ENCODE data around the gene CD59.
"Not testable (repeated sequence)": the region's sequence is repeated elsewhere in the genome, so short reads cannot be mapped to it uniquely, and the experiment has no call there.

The CD59 gene

DNA sequence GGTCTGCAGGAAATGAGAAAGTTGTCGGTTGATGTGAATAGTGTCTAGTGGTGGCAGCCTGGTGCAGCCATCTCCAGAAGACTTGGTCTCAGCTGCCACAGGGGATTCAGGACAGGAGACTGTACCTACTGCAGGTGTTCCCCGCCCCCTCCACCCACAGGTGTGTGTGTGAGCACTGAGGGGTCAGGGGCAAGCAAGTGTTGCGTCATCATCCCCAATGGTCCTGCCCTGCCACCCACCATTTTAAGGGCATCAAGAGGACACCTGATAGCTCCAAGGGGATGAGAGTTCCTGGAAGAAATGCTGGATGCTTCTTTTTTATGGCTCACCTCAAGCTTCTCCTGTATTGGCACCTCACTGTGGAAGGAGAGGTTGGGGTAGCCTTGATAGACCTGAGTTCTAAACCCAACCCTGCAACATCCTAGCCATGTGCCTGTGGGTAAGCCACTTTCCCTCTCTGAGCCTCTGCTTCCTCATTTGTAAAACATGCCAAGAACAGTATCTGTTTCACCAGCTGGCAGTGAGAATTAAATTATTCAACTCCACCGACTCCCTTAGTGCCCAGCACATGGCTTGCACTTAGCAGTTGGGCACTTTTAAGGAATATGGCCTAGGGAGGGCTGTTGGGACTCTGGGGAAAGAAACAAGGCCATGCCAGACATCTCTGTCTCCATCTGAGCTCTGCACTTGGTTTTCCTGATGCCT is 41.7 kb downstream of the CD59 start:
- no peak for DNase-seq (ENCODE audit: low read depth in 2 of 2)

DNA sequence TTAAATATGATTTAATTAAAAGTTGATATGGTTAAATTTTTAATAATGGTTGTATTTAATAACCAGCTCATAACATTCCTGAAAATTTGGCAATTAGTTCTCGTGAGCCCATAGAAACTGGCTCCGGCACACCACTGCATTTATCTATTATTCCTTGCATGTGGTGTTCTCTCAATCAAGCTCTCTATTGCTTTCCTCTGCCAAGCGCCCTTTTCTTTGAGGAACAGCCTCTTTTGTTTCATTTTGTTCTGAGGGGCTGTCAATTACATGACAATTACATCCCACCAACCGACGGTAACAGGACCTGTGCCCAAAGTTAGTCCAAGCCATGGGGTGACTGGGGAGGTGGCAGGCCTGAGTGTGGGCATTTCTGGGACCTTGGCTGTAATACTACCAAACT is 43.7 kb downstream of the CD59 start:
- DNase-seq (ENCODE audit: low read depth in 2 of 2): no peak

DNA sequence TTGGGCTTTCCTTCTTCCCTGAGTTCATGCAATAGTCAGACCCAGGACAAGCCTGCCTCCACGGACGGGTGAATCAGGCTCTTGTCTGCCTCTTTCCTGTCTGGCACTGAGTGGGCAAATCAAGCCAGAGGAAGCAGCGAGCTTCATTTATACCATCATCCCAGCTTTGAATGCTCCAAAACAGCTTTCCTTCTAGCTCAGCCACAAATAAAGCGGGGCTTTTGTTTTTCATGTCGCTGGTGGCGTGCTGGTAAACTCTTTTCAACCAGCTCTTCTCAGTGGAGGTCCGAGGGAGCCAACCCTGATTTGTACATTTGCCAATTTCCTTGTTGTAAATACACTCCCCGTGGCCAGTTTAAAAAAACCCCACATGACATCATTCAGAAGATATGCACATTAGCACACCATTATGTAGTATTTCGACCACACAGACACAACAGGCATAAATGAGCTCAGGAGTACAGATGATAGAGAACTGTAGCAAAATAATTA is 44.2 kb downstream of the CD59 start:
- DNase-seq (ENCODE audit: low read depth in 2 of 2): no peak

DNA sequence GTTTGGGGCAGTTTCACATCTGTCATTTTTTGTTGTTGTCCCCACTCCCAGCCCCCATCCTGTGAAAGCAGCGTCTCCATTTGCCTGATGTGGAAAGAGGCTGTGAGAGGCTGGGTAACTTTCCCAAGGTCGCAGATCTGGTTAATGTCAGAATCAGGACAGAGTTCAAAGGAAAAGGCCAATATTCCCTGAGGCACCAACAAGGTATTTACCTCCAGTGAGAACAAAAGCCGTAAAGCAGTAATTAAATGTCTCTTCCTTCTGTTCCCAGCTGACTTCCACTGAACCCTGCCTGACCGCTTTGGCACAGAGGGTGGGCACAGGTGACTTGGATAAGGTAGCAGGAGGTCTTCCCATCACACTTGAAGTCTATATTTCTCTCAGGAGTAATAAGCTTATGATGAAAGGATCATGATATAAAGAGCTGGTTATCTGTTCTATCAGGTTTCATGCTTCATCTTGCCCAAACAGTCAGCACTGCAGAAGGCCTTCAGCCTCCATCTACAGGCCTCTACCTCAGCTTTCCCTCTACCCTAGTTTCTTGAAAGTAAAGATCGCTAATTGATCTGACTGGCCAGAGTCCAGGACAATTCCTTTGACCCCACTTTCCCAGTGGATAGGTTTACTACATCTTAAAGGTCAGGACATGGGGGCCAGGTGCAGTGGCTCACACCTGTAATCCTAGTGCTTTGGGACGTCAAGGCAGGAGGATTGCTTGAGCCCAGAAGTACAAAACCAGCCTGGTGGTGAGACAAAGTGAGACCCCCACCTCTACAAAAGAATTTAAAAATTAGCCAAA is 45.0 kb downstream of the CD59 start:
- DNase-seq (ENCODE audit: low read depth in 2 of 2): no peak

DNA sequence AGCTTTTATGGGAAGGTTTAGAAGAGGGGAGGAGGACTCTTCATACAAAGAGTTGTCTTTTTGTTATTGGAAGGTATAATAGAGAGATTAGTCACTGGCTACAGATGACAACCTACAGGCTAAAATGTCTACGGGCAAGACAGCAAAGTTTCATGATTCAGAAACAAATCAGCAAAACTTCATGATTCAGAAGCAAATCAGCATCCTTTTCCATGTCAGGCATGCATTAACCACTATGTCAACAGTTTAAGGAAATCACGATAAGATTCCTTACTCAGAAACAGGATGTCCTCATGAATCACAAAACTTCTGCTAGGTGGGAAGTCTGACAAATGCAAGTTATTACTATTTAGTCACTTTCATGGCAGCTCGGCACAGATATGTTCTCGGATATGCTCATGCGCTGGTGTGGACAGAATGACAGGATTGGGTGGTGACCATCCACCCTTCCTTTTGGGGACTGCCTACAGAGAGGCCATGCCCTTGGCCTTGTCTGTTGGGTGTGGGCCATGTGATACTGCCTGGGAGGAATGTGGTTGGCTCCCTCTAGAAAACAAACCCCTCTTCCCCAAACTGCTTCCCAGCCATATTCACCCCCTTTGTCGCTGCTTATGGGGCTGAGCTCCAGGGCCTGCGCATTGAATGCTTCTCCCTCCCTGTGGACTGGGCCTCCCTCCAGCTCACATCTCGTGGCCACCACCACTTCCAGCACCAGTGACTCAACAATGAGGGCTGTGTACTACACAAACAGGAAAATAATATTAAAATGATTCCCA is 45.7 kb downstream of the CD59 start:
- no peak for DNase-seq (ENCODE audit: low read depth in 2 of 2)

DNA sequence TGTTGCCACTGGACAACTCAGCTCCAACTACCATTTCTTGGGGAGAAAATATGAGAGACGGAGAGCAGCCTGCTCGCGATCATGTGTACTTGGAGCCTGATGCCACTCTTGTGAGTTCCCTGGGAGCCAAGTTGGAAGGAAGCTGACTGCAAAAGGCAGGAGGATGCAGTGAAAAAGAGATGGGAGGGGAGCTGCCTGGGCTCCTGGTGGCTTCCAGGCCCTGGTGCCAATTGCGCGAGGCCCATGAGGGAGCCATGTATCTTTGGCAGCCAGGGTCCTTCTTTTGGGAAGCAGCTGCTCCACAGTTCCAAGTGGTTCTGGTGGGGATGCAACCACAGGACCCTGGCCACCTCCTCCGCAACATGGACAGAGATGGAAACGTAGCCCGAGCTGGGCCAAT is 46.7 kb downstream of the CD59 start:
- no peak for DNase-seq (ENCODE audit: low read depth in 2 of 2)

DNA sequence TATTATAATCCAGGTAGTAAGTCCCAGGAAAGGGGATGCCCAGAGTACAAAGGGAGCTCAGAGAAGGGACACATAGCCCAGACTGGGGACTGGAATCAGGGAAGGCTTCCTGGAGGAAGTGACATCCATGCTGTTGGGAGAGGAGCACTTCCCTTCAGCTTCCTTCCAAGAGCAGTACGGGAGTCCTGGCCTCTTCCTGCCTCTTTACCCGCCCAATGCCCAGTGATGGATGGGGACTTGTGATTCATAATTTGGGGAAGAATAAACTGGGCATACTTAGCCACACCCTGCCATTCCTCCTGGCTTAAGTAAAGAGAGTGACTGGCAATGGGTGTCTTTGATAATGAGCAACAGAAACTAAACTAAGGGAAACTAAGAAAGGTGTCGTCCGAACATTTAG is 47.1 kb downstream of the CD59 start:
- no peak for DNase-seq (ENCODE audit: low read depth in 2 of 2)

DNA sequence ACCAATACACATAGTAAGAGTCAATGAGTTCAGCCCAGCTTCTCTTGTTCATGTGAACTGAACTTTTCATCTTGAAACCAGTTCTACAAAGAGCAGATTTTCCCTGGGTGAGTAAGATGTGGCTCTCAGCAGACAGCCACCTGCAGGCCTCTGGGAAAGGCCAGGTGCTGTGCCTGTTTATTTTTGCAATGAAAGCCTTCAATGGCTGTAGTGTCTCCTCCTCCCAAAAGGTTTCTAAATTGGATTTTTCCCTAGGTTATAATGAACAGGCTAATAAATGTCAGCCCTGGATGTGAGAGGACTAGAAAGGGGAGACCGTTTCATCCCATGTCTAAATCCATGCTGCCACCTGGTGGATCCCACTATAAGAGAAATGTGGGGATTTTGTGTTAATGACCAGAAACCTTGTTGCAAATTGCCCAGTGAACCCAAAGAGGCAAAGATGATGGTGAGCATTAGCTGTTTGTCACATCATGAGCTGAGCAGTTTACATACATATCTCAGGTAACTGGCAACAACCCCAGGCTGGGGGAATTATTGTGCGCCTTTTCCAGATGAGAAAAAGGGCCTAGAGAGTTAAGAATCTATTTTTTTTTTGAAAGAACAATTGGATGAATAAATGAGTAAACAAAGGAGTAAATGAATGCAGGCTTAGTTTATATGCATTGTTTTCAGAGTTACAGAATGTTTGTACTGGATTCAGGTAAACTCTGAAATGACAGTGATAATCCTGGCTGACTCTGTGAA is 48.3 kb downstream of the CD59 start:
- DNase-seq (ENCODE audit: low read depth in 2 of 2): no peak

DNA sequence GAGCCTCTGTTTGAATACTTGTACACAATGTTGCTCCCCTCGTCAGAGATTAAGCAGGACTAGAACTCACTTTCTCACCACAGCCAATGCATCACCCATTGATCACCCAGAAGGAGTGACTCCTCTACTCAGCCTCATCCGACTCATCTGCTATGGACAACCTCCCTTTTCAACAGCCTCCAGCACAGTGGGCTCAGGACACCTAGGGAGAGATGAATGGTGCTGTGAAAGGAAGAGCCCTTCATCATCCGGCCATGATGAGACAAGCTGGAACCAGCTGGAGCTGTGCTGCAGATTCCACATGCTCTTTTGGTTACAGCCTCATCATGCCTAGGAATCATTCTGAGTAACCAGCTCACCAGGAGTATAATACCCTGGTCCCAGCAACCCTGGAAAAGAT is 51.1 kb downstream of the CD59 start:
- no peak for DNase-seq (ENCODE audit: low read depth in 2 of 2)

DNA sequence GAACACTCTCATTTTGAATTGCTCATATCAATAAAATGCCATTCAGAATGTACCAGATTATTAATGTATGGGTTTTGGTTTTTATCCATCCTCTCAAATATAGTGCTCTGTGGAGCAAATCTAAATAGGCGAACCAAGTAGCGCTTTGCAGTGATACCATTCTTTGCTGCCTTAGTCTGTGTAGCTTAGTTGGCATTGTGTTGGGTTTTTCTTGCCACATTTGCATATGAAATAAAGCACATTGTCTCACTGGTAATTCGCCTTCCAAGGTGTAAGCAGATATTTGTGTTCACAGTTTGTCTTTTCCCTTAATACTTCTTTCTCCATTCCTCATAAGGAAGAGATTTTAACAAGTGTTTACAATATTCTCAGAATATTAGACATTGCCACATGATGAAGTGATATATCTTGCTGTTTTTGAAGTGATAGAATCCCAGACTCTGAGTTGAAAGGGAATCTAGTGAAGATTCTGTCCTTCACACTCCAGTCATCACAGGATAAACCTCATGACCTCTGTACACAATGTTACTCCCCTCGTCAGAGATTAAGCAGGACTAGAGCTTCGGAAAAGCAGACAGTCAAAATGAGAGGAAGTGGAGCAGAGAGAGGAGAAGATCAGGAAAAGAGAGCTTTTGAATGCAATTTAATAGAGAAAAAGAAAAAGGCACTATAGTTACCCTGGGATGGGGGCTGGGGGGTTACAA is 52.1 kb downstream of the CD59 start:
- DNase-seq (ENCODE audit: low read depth in 2 of 2): no peak

DNA sequence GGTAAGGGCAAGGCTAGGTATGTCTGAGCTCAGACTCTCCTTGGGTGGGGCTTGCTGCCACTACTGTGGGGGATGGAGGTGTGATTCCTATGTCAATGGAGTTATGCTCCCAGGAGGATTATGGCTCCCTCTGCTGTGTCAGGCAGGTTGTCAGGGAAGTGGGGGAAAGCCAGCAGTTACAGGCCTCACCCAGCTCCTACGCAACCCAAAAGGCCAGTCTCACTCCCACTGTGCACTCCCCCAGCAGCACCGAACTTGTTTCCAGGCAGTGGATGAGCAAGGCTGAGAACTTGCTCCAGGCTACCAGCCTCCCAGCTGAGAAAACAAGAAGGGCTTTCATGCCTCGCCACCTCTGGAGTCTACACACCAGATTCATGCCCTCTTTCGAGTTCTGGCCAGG is 53.8 kb downstream of the CD59 start:
- no peak for DNase-seq (ENCODE audit: low read depth in 2 of 2)

DNA sequence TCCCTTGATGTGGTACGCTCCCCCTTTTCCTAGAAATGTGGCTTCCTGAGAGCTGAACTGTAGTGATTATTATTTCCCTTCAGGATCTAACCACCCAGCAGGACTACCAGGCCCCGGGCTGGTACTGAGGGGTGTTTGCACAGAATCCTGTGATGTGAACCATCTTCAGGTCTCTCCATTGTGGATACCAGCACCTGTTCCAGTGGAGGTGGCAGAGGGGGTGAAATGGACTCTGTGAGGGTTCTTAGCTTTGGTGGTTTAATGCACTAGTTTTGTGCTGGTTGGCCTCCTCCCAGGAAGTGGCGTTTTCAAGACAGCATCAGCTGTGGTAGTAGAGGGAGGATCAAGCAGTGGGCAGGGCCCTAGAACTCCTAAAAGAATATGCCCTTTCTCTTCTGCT is 54.2 kb downstream of the CD59 start:
- no peak for DNase-seq (ENCODE audit: low read depth in 2 of 2)

DNA sequence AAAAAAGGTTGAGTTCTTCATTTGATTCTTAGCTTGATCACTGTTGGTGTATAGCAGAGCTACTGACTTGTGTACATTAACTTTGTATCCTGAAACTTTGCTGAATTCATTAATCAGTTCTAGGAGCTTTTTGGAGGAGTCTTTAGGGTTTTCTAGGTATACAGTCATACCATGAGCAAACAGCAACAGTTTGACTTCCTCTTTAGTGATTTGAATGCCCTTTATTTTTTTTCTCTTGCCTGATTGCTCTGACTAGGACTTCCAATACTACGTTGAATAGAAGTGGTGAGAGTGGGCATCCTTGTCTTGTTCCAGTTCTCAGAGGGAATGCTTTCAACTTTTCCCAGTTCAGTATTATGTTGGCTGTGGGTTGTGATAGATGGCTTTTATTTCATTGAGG is 57.6 kb downstream of the CD59 start:
- DNase-seq (ENCODE audit: low read depth in 2 of 2): not testable (repeated sequence)

DNA sequence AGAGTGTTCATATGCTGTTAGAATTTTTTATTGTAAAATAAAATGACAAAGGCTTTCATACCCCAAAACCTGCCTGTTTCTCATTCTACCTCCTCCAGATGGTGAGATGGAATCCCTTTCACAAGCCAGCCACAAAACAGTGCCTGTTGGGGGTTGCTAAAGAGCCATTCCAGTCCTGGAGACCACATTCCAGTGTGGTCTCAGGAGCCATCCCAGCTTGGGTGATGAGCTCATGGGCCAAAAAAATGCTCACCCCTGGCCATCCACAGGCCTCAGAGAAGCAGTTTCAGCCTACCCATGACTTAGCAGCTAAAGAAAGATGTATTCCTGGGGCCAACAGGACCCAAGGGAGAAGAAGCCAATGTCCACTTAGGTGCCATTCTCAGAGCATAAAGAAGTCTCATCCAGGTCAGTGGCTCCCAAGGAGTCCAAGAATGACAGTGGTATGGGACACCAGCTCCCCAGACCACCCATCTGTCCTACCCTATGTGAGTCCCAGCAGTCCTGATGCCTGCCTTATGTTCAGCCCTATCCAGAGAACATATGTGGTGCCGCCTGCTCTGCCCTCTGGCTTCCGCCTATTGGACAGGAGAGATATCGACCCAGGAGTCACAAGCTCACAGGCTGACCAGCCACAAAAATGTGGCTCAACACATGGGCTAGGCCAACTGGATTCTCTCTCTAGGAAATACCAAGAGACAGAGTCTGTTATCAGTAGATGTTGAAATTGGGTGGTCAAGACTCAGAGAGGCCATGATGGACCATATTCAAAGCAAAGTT is 62.0 kb downstream of the CD59 start:
- no peak for DNase-seq (ENCODE audit: low read depth in 2 of 2)

DNA sequence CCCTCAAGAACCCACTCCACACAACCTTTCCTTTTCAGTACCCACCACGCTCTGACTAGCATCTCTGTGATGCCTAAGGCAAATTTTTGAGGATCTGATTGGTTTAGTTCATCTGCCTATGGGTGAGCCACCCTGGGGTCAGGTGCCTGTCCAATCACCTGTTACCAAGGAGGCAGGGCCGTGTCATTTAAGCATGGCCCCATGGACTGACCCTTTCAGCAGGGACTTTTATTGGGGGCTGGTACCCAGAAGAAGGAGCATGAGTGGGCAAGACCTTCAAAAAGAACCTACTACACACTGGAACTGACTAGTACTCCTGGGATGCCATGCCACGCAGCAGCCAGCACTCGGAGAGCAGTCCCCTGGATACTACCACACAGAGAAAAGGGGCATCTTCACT is 64.0 kb downstream of the CD59 start:
- DNase-seq (ENCODE audit: low read depth in 2 of 2): no peak

DNA sequence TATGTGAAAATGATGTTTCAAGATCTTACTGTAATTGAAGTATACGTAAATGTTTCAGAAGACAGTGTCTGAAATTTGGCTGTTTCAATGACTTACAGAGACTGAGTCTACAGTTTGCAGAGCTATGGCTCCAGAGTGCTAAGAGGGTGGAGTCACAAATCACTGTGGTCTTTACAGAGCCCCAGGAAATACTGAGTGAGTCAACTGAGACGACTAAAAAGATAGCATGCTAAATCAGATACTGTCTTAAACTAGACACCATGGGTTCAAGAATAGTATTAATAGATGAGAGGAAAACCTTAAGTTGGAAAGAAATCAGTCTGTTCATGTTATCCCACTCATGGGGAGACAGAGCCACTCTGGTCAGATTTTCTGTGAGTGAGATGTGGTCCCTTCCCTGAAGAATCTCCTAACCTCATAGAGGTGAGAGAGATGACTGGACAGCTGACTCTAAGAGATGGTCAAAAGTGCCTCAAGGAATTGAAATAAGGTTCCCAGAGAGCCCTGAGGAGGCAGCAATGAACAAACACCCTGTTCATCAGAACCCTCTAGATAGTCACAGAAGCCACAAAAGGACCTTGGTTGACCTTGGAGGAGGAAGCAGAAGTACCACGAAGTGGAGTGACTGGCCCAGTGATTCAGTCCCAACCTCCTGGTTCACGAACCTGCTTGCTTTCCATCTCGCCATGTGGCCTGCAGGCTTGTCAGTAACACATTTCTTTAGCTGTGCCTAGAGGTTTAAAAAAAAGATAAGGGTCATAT is 65.8 kb downstream of the CD59 start:
- no peak for DNase-seq (ENCODE audit: low read depth in 2 of 2)

DNA sequence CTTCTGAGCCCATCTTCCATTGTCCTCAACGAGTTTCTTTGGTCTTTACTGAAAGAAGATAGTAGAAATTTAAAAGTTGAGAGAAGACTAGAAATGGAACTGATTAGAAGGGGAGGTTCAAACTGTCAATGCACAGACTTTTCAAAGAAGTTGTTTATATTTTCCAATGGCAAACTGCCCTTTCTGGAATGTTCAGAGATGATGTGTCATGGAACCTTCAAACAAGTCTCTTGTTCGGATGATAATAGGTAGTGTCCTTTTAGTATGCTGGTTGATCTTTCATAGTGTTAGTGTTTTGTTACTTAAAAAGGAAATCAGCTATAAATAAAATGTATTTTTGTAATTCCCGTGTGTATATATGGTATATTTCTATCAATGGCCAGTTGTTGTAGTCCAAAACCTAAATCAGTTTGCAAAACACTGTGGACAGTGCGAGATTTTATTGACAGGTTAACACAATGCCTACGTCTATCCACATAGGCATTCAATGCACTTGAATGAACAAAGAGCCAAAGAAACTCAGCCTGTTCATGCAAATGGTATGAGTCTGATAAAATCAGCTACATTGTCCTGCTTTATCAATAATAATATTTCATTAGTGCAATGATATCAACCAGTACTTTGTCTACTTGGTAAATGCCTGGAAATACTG is 66.5 kb downstream of the CD59 start:
- no peak for DNase-seq (ENCODE audit: low read depth in 2 of 2)

DNA sequence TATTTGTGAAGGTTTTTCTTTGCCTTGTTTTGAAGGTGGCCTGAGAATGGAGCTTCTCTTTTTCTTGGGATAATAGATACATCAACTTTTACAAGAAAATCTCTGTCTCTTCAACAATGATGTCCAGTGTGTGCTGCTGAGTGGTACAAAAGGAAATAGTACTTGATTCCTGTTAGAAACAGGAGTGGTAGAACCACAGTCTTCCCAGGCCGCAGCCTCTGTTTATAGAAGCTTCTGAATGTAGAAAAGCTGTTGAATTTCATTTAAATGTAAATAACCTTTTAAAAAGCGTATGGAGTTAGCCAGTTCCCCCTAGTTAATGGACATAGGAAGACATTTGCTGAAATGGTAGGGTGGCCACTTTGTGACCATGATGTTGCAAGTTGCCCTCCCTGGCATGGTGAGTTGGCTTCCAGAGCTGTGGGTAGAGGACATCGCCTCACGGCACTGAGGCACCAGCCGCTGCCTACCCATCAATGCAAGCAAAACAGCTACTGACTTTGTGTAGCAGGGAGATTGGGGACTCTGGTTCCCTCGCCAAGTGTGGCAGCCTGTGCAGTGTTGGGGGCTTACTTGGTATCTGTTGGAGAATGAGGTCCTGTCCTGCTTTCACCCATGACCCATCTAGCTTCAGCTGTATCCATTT is 67.1 kb downstream of the CD59 start:
- no peak for DNase-seq (ENCODE audit: low read depth in 2 of 2)

DNA sequence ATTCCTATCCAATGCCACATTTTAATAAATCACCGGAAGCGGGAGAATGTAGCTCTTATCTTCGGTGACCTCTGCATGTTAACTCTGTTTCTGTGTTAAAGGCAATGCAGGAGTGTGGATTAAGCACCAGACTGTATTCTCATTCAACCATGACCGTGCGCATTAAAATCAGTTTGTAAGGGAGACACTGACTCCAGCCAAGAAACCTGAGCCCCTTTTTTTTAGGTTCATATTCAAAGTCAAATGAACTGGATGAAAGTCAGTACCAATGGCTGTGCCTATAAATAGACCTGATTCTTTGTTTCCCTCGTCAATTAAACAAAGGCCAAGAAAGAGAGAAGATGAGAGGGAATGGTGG is 67.8 kb downstream of the CD59 start:
- no peak for DNase-seq (ENCODE audit: low read depth in 2 of 2)
